ENCODE data around the gene METTL16.

The METTL16 gene

DNA sequence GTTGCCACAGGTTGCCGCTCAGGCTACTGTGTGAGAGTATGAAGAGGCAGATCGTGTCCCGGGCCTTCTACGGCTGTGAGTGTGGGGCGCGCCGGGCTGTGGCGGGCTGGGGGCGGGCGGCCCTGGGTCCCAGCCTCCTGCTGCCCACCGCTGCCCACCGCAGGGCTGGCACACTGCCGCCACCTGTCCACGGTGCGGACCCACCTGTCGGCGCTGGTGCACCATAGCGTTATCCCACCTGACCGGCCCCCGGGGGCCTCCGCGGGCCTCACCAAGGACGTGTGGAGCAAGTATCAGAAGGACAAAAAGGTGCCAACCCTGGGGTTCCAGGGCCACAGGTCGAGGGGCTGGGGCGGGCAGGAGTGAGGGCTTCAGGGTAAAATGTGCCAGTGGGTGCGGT, 139.5 kb downstream of the METTL16 start:
- Histone ChIP-seq H3K36me3 (ENCODE audit: insufficient read depth, low read length) (no peaks in the 10 kb centered on the region), H3K9ac (ENCODE audit: low read depth, low read length, poor library complexity, severe bottlenecking) (no peak overlapping the region), H2AFZ (ENCODE audit: low read length) (no peak overlapping the region), H3F3A (ENCODE audit: low read depth) (no peaks in the 10 kb centered on the region), H4K20me1 (ENCODE audit: insufficient read depth, low read length, poor library complexity, severe bottlenecking) (no peaks in the 10 kb centered on the region), H3K4me3 (ENCODE audit: low read length, poor library complexity, severe bottlenecking) (no peak overlapping the region), H3K9me3 (ENCODE audit: insufficient read depth, low read depth, low read length) (no peaks in the 10 kb centered on the region), H3K79me2 (ENCODE audit: insufficient read depth, low read length) (no peaks in the 10 kb centered on the region), H3K4me2 (ENCODE audit: low read depth, low read length, poor library complexity, severe bottlenecking) (no peak overlapping the region), H3K27me3 (ENCODE audit: insufficient read depth, low read length, poor library complexity, severe bottlenecking) (no peaks in the 10 kb centered on the region), H3K9me2 (replicated peaks; ENCODE audit: low read depth, low read length) (no peaks in the 10 kb centered on the region), H3K4me1 (ENCODE audit: insufficient read depth, low read length, poor library complexity, severe bottlenecking) (peaks cover 6% of the 10 kb centered on the region)
- TF ChIP-seq EZH2phosphoT487 (IDR thresholded peaks at IDR 0.05; ENCODE audit: borderline replicate concordance) (no peak), CTCF (conservative IDR thresholded peaks at IDR 0.05; ENCODE audit: low read length) (no peak)

DNA sequence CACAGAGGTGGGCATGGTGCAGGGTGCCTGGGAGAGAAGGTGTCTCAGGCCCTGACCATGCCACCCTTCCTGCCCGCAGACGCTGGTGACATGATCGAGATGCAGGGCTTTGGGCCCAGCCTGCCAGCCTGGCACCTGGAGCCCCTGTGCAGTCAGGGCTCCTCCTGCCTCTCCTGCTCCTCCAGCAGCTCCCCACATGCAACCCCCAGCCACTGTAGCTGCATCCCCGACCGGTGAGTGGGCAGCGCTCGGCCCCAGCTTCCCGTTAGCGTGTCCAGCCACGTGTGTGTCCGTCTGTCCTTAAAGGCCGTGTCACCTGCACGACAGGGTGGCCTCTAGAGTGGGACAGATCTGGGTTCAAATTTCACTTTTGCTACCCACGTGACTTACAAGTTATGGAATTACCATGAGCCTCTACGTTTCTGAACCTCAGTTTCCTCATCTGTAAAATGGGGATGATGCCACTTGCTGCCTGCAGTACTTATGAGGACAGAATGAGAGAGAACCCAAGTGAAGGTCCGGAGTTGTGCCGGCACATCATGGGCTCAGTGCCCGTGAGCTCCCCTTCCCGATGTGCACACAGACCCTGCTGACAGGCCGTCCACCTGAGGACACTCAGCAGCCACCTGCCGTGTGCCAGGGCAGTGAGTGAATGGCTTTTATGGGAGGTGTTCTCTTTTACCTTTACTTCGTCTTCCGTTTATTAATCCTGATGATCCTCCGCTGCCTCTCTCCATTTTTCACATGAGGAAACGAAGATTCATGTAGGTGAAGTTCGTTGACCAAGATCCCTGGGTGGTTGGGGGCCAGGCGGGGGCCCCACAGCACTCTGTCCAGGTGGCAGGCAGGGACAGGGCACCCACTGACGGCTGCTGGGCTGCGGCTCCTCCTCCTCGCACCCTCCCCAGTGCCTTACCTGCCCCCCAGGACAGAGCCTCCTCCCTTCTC, 140.2 kb downstream of the METTL16 start:
- H3K4me2 ChIP-seq (ENCODE audit: low read depth, low read length, poor library complexity, severe bottlenecking), result no peak overlapping the region
- no peaks in the 10 kb centered on the region for H3K9me2 ChIP-seq (replicated peaks; ENCODE audit: low read depth, low read length)
- peaks cover 6% of the 10 kb centered on the region for H3K4me1 ChIP-seq (ENCODE audit: insufficient read depth, low read length, poor library complexity, severe bottlenecking)
- H3K36me3 ChIP-seq (ENCODE audit: insufficient read depth, low read length), result no peaks in the 10 kb centered on the region
- H3F3A ChIP-seq (ENCODE audit: low read depth), result no peaks in the 10 kb centered on the region
- no peak overlapping the region for H3K9ac ChIP-seq (ENCODE audit: low read depth, low read length, poor library complexity, severe bottlenecking)
- no peaks in the 10 kb centered on the region for H3K27me3 ChIP-seq (ENCODE audit: insufficient read depth, low read length, poor library complexity, severe bottlenecking)
- no peak overlapping the region for H3K4me3 ChIP-seq (ENCODE audit: low read length, poor library complexity, severe bottlenecking)
- no peak for TF ChIP-seq CTCF (conservative IDR thresholded peaks at IDR 0.05; ENCODE audit: low read length)
- TF ChIP-seq EZH2phosphoT487 (IDR thresholded peaks at IDR 0.05; ENCODE audit: borderline replicate concordance), result no peak
- H3K9me3 ChIP-seq (ENCODE audit: insufficient read depth, low read depth, low read length), result no peaks in the 10 kb centered on the region
- no peaks in the 10 kb centered on the region for H4K20me1 ChIP-seq (ENCODE audit: insufficient read depth, low read length, poor library complexity, severe bottlenecking)
- no peaks in the 10 kb centered on the region for H3K79me2 ChIP-seq (ENCODE audit: insufficient read depth, low read length)
- H2AFZ ChIP-seq (ENCODE audit: low read length), result no peak overlapping the region

DNA sequence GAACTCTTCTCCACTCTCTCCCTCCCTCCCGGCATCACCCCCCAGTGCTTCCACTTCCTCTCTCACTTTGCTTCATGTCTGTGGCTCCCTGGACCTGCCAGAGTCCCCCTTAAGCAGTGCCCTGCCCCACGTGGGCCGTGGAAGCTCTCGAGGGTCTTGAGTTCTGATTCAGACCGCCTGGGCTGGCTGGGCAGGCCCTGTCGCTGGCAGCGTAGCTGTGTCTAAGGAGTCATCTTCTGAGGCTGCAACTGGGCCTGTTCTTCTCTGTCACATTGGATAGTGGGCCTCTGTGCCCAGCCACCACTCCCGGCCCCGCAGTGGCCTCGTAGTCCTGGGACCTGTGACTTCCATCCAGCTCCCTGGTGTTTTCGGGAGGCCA, 141.5 kb downstream of the METTL16 start:
- Histone ChIP-seq H3K4me2 (ENCODE audit: low read depth, low read length, poor library complexity, severe bottlenecking) (no peak overlapping the region), H3K9me2 (replicated peaks; ENCODE audit: low read depth, low read length) (no peaks in the 10 kb centered on the region), H3K9me3 (ENCODE audit: insufficient read depth, low read depth, low read length) (no peaks in the 10 kb centered on the region), H3K79me2 (ENCODE audit: insufficient read depth, low read length) (no peaks in the 10 kb centered on the region), H3K27me3 (ENCODE audit: insufficient read depth, low read length, poor library complexity, severe bottlenecking) (no peaks in the 10 kb centered on the region), H3K36me3 (ENCODE audit: insufficient read depth, low read length) (peaks cover 3% of the 10 kb centered on the region; the same call in 1 of the 2 replicates), H3F3A (ENCODE audit: low read depth) (no peaks in the 10 kb centered on the region), H2AFZ (ENCODE audit: low read length) (no peak overlapping the region), H4K20me1 (ENCODE audit: insufficient read depth, low read length, poor library complexity, severe bottlenecking) (no peaks in the 10 kb centered on the region), H3K9ac (ENCODE audit: low read depth, low read length, poor library complexity, severe bottlenecking) (no peak overlapping the region), H3K4me3 (ENCODE audit: low read length, poor library complexity, severe bottlenecking) (no peak overlapping the region), H3K4me1 (ENCODE audit: insufficient read depth, low read length, poor library complexity, severe bottlenecking) (peaks cover 6% of the 10 kb centered on the region)
- TF ChIP-seq CTCF (conservative IDR thresholded peaks at IDR 0.05; ENCODE audit: low read length) (no peak), EZH2phosphoT487 (IDR thresholded peaks at IDR 0.05; ENCODE audit: borderline replicate concordance) (no peak)
